SKM-1 (cell line): Measurements from ENCODE around the gene FGFBP1.

Experiments used
- DNase-seq: peaks from one replicate; lab custom pipeline; 2025; ENCODE audit not compliant: unreplicated experiment; lab: John Stamatoyannopoulos, UW

The FGFBP1 gene

DNA sequence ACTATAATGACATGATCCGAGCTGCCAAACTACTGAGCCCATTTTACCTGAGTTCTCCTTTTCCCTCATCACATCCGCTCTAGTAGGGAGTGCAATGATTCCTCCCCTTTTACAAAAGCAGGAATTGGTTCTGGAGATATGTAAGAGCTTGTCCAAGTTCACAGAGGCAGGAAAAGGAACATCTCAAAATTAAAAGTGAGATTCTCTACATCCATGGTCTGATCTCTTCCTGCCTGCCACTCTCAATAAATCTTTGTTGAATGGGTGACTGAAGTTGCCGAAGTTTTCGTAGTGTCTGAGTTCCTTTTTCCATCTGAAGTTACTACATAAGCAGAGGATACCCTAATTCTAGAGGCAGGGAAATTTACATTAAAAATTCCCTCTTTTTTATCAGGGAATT, at the start of gene FGFBP1:
Gene FGFBP1 (minus strand): TSS at position 101 of the 400 bp plus-strand sequence. CDS start 2,108 bp downstream, outside the sequence.
- DNase-seq, result no peak

- no peak for DNase-seq
These were observed 49.7 kb upstream of the FGFBP1 start for GRCh38 chr4:15988222-15988621.

DNA sequence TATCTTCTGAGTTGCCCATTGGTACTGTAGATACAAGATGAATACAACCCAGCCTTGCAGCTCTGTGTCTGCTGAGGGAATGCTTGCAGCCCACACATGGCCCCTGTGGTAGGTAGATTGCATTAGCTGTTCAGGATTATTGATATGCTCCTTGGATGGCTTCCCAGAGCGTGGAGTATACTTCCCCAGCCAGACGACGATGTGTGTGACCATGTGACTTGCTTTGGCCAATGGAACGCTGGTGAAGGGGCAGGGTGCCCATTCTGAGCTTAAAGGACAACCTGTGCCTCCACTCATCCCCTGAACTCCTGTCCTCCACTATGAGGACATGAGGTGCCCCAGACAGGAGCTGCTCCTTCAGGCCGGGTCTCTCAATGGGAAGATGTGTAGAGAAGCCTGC, 48.4 kb upstream of the FGFBP1 start:
- DNase-seq, result no peak

DNA sequence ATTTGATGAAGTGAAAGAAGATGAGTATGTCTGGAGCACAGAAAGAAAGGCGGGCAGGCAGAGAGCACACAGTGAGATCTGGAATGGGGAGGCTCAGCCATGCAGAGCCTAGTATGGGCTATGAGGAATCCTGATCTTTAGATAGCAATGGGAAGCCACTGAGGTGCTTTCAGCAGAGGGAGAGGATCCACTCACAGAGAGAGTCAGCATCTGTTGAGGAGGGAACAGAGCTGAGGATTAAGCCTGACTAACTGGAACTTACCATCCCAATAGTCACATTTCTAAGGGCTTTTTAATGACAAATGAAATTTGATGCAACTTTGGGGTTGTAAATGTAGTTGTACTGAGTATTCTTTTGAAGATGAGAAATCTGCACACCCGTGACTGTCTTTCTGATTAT, 45.1 kb upstream of the FGFBP1 start:
- no peak for DNase-seq

DNA sequence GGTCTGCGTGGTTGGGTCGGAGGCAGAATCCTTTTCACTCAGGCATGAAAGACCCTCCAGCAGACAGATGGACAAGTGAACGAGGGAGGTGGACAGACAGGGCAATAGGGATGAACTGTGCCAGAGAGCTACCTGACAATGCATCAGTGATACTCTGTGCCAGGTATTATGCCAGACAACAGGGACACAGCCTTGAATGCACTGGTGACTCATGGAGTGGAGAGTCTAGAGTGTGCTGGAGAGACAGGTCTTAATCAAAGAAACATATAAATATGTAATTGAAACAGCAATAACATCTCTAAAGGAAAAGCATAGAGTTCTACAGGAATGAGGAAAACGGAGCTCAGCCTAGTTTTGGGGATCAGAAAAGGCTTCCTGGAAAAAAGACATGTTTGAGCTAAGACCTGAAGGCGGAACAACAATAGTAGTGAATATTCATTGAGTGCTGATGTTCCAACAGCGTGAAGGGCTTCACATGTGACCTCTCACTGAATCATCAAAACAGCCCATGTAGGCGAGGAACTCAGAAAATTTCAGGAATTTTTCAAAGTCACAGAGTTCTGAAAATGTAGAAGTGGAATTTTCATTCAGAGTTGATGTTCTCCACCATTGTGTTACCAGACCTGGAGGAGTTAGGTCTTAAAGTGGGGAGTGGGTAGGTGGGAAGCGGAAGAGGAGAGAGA, 44.4 kb upstream of the FGFBP1 start:
- no peak for DNase-seq

GRCh38 chr4:15976456-15977447, 38.2 kb upstream of the FGFBP1 start:
- DNase-seq, result no peak

DNA sequence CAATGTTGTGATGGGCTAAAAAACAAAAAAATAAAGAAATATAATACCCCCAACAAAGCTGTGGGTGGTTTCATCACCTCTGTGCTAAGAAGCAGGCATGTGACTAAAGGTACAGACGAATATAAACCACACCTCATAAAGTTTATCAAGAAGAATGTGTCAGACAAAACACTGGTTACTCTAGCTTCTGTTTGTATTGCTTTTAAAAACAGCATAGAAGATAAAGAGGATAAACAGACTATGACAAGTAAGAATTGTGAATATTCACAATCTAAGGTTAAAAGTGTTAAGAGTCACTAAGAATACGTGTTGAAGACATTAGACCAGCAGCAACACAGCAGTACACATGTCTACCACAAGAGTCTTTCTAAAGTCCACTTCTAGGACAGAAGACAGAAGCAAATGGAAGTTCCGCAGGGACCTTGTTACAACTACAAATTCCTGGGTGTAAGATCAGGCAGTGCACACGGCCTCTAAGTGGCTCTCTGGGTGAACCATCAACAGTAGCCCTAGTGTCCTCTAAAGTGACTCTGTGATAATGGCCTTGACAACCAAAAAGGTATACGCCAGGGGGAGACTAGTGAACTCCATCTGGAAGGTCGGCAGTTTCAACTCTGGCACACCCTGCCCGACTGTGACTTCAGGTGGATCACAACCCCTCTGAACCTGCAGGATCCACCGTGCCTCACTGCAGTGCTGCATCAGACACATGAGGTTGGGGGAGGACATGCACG, 32.7 kb upstream of the FGFBP1 start:
- no peak for DNase-seq

GRCh38 chr4:15968551-15969300, 30.2 kb upstream of the FGFBP1 start:
- DNase-seq, result no peak

GRCh38 chr4:15965325-15965724, 26.8 kb upstream of the FGFBP1 start:
- no peak for DNase-seq

- DNase-seq, result no peak
These were observed 25.6 kb upstream of the FGFBP1 start for GRCh38 chr4:15964159-15964558.

- DNase-seq, result no peak
These were observed 25.0 kb upstream of the FGFBP1 start for GRCh38 chr4:15963576-15963975.

DNA sequence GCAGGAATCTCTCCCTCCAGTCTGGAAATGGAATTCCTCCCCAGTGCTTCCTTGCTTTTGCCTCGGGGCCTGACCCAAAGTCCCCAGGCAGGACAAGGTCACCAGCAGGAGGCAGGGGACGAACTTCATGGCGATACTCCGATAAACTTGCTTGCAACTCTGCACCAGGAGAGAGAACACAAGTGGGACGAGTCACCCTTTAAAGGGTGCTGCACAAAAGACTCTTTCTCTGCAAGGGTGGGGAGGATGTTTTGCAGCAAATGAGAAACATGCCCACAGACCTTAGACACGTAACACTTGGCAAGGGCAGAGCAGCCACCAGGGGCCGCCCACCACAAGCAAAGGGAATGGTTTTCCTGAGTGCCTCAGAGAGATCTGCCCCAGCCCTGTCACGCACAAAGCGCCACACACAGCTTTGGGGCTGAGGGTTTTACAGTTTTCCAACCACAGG, 24.5 kb upstream of the FGFBP1 start, which contains the start of gene FGFBP2:
Gene FGFBP2 (minus strand): TSS at position 175 of the 451 bp plus-strand sequence. CDS start 46 bp downstream, at position 129.
- peak; percentile 7 for DNase-seq

- no peak for DNase-seq
These were observed 23.4 kb upstream of the FGFBP1 start for GRCh38 chr4:15961781-15962510.

DNA sequence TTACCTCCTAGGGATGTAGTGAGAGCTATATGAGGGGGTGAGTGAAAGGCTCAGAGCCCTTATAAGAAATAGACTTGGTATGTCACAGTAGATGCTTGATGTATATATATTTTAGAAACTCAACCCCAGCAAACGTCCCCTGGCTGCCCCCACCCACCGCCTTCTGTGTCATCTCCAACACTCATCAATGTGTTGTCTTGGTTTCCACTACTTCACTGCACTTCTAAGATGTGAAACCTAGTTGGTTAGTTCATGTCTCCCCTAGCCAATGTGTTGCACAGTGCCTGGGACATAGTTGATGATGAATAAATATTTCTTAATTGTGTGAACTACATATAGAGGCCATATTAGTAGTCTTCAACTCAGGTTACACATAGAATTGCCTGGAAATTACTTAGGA, 20.0 kb upstream of the FGFBP1 start:
- DNase-seq, result no peak

DNA sequence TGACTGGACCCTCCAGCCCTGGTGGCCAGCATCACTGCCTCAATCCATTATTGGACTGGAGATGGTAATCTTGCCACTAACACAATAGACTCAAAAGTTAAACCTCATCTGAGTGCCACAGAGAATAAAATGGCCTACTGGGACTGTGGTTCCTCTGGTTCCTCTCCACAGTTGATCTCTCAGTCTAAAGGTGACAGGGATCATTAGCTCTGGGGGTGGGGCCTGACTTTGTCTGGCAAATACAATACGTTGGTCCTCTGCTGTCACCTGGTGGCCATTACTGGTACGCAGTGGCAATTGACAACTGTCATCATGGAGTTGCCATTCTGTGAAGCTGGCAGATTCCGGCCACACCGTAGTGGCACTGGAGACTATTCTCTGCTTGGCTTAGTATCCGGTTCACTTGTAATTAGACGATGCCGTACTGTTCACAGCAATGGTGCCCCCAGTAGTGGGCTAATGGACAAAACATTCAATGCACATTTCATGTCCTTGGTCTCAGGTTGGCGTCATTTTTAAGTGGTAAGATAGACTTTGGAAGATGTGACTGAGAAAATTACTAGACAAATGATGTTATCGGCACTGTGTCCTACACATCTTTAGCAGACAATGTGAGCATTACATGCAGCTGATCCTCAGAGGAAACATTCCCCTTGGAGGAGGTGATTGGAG, 17.8 kb upstream of the FGFBP1 start:
- peak; percentile 63 for DNase-seq

- no peak for DNase-seq
These were observed 17.1 kb upstream of the FGFBP1 start for GRCh38 chr4:15955670-15956069.

GRCh38 chr4:15953625-15954024, 15.1 kb upstream of the FGFBP1 start:
- no peak for DNase-seq

DNA sequence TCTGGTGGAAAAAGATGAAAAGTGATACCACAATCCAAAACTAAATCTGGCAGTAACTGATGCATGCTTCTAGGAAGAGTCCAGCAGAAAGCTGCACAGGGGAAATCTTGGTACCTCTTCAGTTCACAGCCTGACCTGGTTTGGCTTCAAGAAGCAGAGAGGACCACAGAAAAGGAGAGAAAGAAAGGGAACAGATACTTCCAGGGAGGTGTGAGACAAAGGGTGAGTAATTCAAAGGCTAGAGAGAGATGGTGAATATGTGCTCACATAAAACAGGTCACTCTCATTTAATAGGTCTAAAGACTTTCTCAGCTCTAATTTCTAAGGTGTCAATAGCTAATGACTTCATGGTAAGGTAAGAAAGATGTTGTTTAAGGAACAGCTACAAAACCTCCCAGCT, 13.2 kb upstream of the FGFBP1 start:
- no peak for DNase-seq

- no peak for DNase-seq
These were observed 10.3 kb upstream of the FGFBP1 start for GRCh38 chr4:15948826-15949225.
